WTC11 (cell line): ENCODE results near the gene KIF17.

ENCODE experiments used
- MYBL2 ChIP-seq: sonication (generic); formaldehyde crosslinking; IDR thresholded peaks from 2 replicates; pipeline ENCODE4 v1.8.1; 2023; ENCODE audit warnings: mild to moderate bottlenecking, moderate library complexity, missing genetic modification reagents
- TF ChIP-seq, protein P1 (sequence below): fragments of 200-600 bp; IDR thresholded peaks from 2 replicates; pipeline ENCODE4 v1.8.0; 2022; ENCODE audit warnings: antibody characterized with exemption

DNA sequence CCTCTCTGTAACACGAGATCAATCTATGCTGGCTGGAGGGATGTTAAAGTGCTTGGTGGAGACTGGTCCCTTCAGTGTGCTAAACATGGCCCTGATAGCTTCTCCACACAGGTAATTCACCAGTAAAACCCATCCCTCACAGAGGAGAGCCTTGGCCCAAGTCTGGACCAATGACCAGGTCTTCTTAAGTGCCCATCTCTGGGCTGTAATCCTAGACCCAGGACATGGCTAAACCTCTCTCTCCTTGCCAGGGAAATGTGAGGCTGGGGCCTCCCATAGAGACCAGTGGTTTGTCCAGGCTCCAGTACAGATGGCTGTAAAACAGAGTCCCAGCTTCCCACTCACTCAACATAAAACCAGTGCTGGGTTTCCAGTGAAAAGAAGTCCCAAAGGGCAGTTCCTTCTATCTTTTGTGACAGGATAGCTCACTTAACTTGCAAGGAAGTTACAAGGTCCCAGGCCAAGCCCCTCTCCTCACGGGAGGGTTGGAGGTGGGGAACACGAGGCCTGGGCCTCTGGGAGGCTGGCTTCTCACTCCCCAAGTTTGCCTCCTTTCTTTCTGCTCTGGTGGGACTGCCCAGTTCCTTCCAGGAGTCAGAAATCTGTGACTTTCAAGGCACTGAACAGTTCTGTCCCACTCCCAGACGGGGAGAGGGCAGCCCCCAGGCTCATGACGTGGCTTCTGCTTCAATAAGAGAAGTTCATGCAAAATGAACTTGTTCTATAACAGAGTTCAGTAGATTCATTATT, 2.2 kb upstream of the KIF17 start:
- TF ChIP-seq, protein P1, sequence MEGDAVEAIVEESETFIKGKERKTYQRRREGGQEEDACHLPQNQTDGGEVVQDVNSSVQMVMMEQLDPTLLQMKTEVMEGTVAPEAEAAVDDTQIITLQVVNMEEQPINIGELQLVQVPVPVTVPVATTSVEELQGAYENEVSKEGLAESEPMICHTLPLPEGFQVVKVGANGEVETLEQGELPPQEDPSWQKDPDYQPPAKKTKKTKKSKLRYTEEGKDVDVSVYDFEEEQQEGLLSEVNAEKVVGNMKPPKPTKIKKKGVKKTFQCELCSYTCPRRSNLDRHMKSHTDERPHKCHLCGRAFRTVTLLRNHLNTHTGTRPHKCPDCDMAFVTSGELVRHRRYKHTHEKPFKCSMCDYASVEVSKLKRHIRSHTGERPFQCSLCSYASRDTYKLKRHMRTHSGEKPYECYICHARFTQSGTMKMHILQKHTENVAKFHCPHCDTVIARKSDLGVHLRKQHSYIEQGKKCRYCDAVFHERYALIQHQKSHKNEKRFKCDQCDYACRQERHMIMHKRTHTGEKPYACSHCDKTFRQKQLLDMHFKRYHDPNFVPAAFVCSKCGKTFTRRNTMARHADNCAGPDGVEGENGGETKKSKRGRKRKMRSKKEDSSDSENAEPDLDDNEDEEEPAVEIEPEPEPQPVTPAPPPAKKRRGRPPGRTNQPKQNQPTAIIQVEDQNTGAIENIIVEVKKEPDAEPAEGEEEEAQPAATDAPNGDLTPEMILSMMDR, result no peak
- no peak for TF ChIP-seq MYBL2 (CRISPR knock-in tag)
